Activated CD4-positive, alpha-beta memory T cell treated with anti-CD3 and anti-CD28 coated beads, Interleukin-2, amount 10 ng/mL, durations not matched to agents 7 days and 5 days (primary cell): ENCODE data around the gene DIP2B. TPM values are rescaled to one million over a fixed set of nuclear protein-coding genes. Genes with fewer than 3 reads are reported as not detected.

ENCODE experiments used
- CTCF ChIA-PET: fragments of 350-600 bp; sonication (Branson Sonifier 250); formaldehyde crosslinking; loops from one replicate; lab custom pipeline; 2021; ENCODE audit warnings: antibody characterized with exemption, inconsistent platforms; lab: Charles Lee
- POLR2A ChIA-PET: fragments of 350-600 bp; sonication (Branson Sonifier 250); formaldehyde crosslinking; loops from one replicate; lab custom pipeline; 2021; ENCODE audit warnings: antibody characterized with exemption; lab: Charles Lee
- DNase-seq: peaks from one replicate; pipeline ENCODE4 v3.0.0-alpha.2; 2020
- H3K27ac Mint-ChIP-seq: one replicate; pipeline ENCODE4 v1.8.0; 2021; ENCODE audit warnings: mild to moderate bottlenecking, mixed read lengths
- H3K27me3 Mint-ChIP-seq: one replicate; pipeline ENCODE4 v1.8.0; 2021; ENCODE audit warnings: mixed read lengths
- H3K36me3 Mint-ChIP-seq: one replicate; pipeline ENCODE4 v1.8.0; 2021; ENCODE audit warnings: low read depth, mixed read lengths
- H3K4me1 Mint-ChIP-seq: one replicate; pipeline ENCODE4 v1.8.0; 2021; ENCODE audit warnings: mixed read lengths
- H3K4me3 Mint-ChIP-seq: one replicate; pipeline ENCODE4 v1.8.0; 2021; ENCODE audit warnings: mild to moderate bottlenecking, mixed read lengths
- H3K9me3 Mint-ChIP-seq: one replicate; pipeline ENCODE4 v1.8.0; 2021; ENCODE audit warnings: mixed read lengths
- total RNA-seq, 2 experiments: library from RNA; stranded (reverse); gene quantifications; one replicate each; pipeline ENCODE4 v1.2.3, GENCODE V29; 2021

Gene DIP2B
- total RNA-seq, 2 experiments from 2014 or later = 20.3 to 22.9 TPM

DNA sequence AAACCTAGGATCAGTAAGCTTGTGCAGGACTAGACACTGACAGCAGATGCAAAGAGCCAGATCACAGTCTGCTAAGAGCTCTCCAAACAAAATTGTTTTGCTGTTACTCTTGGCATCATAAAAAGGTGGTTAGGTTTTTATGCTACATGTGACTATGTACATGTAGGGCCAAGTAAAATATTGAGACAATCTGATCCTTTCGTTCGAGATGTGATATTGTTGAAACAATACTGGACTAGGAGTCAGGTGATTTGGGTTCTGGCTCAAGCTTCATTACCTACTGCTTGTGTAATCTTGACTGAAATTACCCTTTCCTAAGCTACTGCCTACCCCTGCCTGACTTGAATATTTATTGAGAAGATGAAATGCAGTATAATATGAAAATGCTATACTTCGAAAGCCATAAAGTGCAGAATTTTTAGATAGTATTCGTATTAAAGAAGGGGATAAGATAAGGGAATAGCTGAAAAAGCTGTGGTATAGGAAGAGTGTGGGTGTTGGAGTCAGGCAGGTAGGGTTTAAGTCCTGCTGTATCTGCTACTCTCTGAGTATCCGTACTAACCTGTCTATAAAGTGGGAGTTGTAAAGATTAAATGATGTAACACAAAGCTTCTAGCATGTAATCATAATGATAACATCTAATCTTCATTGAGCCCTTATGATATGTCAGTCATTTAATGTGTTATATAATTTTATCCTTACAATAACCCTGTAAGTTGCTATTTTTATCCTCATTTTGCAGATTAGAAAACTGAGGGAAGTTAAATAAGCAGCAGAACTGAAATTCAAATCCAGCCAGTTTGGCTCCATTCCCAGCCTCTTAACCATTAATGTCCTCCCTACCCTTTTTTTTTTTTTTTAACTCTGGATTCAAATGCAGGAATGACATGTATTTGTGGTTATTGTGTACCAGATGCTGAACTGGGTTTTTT lies 220.5 kb downstream of the DIP2B start:
- Mint-ChIP-seq H3K9me3 (no peaks in the 10 kb centered on the region), H3K4me1 (no peaks in the 10 kb centered on the region), H3K36me3 (peaks cover 43% of the 10 kb centered on the region), H3K4me3 (no peak overlapping the region), H3K27ac (no peak overlapping the region), H3K27me3 (no peaks in the 10 kb centered on the region)
- ChIA-PET POLR2A (no interaction called here), CTCF (no interaction called here)
- DNase-seq = no peak

DNA sequence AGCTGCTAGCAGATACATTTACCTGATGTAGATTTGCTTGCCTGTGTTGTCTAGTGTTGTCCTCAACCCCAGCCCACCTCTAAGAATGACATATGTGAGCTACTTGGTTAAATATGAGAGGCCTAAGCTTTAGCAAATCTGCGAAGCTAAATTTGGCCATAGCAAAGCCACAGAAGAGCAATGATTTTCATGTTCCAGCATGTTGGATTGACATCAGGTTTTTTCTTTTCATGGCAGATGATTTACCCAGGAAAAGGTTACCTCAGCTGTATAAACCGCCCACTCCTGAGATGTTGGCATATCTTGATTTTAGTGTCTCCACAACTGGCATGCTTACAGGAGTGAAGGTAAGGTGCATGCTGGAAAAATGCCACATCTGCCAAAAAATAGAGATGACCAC lies 222.7 kb downstream of the DIP2B start:
- Mint-ChIP-seq H3K9me3 (no peaks in the 10 kb centered on the region), H3K36me3 (peaks cover 47% of the 10 kb centered on the region), H3K27me3 (no peaks in the 10 kb centered on the region), H3K4me3 (no peak overlapping the region), H3K4me1 (no peaks in the 10 kb centered on the region), H3K27ac (no peak overlapping the region)
- ChIA-PET POLR2A (no interaction called here), CTCF (interaction anchor here (1.6 kb wide), 1 partner anchor 223 kb away, joined by 5 read pairs; the partner anchor contains the start of gene DIP2B)
- no peak for DNase-seq

DNA sequence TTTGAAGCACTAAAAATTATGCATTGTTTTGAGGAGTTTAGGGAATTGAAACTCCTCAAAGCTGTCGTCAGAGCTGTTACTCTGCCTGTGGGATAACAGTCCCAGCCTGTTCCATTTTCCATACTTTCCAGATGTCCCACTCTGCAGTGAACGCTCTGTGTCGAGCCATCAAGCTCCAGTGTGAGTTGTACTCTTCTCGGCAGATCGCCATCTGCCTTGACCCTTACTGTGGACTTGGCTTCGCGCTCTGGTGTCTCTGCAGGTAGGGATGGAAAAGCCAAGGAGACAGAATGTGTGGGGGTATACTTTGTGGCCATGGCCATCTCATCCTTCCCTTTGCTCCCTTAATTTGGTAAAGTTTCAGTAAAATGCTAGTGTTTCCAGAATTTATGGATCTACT lies 223.6 kb downstream of the DIP2B start:
- no peak overlapping the region for H3K4me3 Mint-ChIP-seq
- DNase-seq = no peak
- ChIA-PET POLR2A (no interaction called here), CTCF (no interaction called here)
- H3K4me1 Mint-ChIP-seq = no peaks in the 10 kb centered on the region
- H3K27ac Mint-ChIP-seq = no peak overlapping the region
- H3K27me3 Mint-ChIP-seq = no peaks in the 10 kb centered on the region
- H3K36me3 Mint-ChIP-seq = peaks cover 42% of the 10 kb centered on the region
- no peaks in the 10 kb centered on the region for H3K9me3 Mint-ChIP-seq

DNA sequence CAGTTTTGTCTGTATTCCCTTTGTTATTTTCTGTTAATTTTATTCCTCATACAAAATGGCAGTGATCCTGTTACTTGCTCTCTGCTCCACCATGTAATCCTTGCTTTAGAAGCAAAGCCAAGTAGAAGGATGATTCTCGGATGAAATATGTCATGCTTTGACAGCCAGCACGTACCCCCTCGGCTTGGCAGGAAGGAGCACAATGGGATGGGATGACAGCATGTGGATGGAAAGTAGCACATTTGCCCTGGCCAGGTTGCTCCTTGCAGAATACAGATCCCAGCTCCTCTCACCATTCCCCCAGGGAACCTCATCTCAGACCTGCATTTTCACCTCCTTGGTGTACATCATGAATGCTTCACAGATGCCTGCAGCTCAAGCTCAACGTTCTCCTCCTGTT lies 224.1 kb downstream of the DIP2B start:
- H3K36me3 Mint-ChIP-seq = peaks cover 44% of the 10 kb centered on the region
- no peak overlapping the region for H3K27ac Mint-ChIP-seq
- H3K4me1 Mint-ChIP-seq = no peaks in the 10 kb centered on the region
- ChIA-PET CTCF (no interaction called here), POLR2A (no interaction called here)
- no peak for DNase-seq
- H3K9me3 Mint-ChIP-seq = no peaks in the 10 kb centered on the region
- no peak overlapping the region for H3K4me3 Mint-ChIP-seq
- no peaks in the 10 kb centered on the region for H3K27me3 Mint-ChIP-seq

DNA sequence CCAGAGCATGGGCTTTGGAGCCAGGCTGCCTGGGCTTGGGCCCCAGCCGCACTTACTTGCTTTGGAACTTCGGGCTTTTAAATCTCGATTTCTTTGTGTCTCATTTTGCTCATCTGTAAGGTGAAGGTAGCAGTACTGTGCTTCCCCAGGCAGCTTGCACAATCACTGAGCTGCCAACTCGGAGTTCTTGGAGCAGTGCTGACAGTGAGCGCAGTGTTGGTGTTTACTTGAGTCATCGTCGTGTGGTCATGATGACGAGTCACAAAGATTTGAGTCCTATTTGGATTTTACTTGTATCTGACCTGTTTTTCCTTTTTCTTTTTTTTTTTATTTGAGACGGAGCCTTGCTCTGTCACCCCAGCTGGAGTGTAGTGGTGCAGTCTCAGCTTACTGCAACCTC lies 227.8 kb downstream of the DIP2B start:
- no peaks in the 10 kb centered on the region for H3K9me3 Mint-ChIP-seq
- DNase-seq = no peak
- ChIA-PET POLR2A (no interaction called here), CTCF (no interaction called here)
- H3K4me1 Mint-ChIP-seq = no peaks in the 10 kb centered on the region
- H3K4me3 Mint-ChIP-seq = no peak overlapping the region
- H3K27ac Mint-ChIP-seq = no peak overlapping the region
- peaks cover 45% of the 10 kb centered on the region for H3K36me3 Mint-ChIP-seq
- H3K27me3 Mint-ChIP-seq = no peaks in the 10 kb centered on the region

DNA sequence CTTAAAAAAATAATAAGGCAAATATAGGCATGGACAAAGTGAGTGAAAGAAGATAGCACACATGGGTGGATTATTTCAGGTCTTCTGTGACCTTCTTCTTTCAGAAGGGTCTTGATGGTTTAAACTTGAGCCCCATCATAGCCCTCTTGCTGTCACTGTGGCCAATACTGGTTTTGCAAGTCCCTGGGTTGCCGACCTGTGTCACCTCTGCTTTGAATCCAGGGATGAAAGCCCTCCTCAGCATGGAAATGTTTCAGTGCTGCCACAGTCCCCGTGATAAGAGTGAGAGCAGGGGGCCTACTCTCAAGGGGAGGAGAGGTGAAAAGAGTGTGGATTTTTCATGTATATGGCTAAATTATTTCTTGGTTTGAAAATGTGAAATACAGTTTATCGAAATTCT lies 228.9 kb downstream of the DIP2B start:
- no peaks in the 10 kb centered on the region for H3K9me3 Mint-ChIP-seq
- peaks cover 41% of the 10 kb centered on the region for H3K36me3 Mint-ChIP-seq
- H3K4me1 Mint-ChIP-seq = no peaks in the 10 kb centered on the region
- no peak overlapping the region for H3K4me3 Mint-ChIP-seq
- no peak overlapping the region for H3K27ac Mint-ChIP-seq
- ChIA-PET CTCF (no interaction called here), POLR2A (no interaction called here)
- DNase-seq = no peak
- H3K27me3 Mint-ChIP-seq = no peaks in the 10 kb centered on the region

DNA sequence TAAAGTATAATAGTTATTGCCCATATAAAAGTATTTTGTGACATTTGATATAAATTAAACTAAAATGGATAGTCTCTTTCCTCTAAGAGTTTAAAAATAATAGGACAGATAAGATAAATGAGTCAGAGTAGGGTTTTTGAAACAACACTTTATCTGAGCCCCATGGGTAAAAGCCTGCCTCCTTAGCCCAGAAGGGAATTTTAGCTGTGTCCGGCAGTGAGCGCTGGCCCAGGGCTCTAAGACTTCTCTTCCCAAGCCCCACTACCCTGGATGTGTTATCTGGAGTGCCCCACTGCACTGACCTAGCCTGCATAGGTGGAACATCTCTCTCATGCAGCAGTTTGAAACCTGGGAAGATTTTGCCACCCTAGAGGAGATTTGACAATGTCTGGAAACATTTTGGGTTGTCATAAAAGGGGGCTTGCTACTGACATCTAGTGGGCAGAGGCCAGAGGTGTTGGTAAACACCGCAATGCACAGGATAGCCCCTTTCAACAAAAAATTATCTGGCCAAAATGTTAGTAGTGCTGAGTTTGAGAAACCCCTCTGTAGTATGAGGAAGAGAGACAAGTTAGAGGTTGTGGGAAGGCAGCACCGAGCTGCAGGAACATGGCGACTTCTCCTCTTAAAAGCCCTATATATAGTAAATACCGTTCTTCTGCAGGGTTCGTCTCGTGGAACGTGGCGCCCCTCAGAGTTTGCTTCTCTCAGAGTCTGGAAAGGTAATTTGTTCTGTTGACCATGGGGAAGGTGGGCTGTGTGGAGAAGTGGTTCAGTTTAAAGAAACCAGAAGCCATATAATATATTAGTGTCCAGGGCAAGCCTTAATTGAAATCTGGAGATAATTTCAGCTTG lies 229.9 kb downstream of the DIP2B start:
- no peak overlapping the region for H3K4me3 Mint-ChIP-seq
- POLR2A ChIA-PET = no interaction called here
- DNase-seq = no peak
- H3K9me3 Mint-ChIP-seq = no peaks in the 10 kb centered on the region
- no peaks in the 10 kb centered on the region for H3K4me1 Mint-ChIP-seq
- no peaks in the 10 kb centered on the region for H3K27me3 Mint-ChIP-seq
- H3K36me3 Mint-ChIP-seq = peaks cover 42% of the 10 kb centered on the region
- CTCF ChIA-PET = interaction anchor here (0.9 to 1.6 kb wide), 4 partner anchors 17 to 230 kb away, joined by 3 to 4 read pairs (median 3); partner anchors contain the start of gene DIP2B
- H3K27ac Mint-ChIP-seq = no peak overlapping the region

DNA sequence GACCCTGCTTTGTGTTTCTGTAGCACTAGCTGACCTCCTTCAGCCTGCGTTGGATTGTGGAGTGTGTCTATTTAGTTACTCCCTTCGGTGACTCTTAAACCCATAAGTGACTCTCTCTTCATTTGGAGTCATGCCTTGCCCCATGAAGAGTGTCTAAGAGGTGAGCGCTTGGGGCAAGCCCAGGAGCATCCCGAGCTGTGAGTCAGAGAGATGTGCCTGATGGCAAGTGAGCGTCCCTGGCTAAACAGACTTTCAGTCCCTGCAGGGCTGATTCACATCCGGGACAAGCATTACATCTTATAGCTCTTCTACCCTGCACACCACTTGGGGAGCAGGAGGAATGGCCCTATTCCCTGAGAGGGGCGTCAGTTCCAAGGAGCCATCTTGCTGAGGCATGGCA lies 234.8 kb downstream of the DIP2B start:
- Mint-ChIP-seq H3K27ac (no peak overlapping the region), H3K4me1 (peaks cover 4% of the 10 kb centered on the region), H3K4me3 (no peak overlapping the region), H3K9me3 (no peaks in the 10 kb centered on the region), H3K27me3 (no peaks in the 10 kb centered on the region), H3K36me3 (peaks cover 51% of the 10 kb centered on the region)
- ChIA-PET POLR2A (no interaction called here), CTCF (no interaction called here)
- no peak for DNase-seq

DNA sequence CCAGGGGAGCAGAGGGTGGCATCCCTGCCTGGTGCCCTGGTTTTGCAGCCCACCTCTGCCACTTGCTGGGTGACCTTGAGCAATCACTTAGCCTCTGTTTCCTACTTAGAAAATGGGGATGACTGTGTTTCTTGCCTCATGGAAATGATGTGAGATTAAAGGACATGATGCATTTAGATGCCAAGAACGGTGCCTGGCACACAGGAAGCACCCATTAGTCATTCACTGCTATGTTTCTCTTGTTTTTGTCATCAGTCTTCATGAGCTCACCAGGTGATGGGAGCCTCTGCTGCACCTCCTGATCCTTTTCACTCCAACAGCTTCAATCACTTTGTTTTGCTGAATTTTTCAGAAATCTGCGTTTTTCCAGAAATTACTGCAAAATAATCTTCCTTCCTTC lies 235.5 kb downstream of the DIP2B start:
- Mint-ChIP-seq H3K27me3 (no peaks in the 10 kb centered on the region), H3K4me1 (peaks cover 4% of the 10 kb centered on the region), H3K9me3 (no peaks in the 10 kb centered on the region), H3K36me3 (peaks cover 45% of the 10 kb centered on the region), H3K4me3 (no peak overlapping the region), H3K27ac (no peak overlapping the region)
- CTCF ChIA-PET = interaction anchor here (1.6 kb wide), 1 partner anchor 236 kb away, joined by 4 read pairs; the partner anchor contains the start of gene DIP2B
- POLR2A ChIA-PET = interaction anchor here (1.3 kb wide), 1 partner anchor 9 kb away, joined by 3 read pairs; no protein-coding TSS in a partner anchor
- no peak for DNase-seq

DNA sequence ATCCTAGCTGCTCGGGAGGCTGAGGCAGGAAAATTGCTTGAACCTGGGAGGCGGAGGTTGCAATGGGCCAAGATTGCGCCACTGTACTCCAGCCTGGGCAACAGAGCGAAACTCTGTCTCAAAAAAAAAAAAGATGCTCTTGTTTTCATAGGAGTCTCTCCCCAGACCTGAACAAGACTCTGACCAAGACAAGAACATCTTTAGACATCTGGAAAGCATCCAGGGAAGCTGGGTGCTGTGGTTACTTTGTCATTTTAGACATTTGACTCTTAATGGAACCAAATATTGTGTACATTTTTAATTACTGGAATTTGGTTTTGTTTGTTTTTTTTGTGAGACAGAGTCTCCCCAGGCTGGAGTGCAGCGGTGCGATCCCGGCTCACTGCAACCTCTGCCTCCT lies 238.0 kb downstream of the DIP2B start:
- H3K9me3 Mint-ChIP-seq = no peaks in the 10 kb centered on the region
- no peaks in the 10 kb centered on the region for H3K27me3 Mint-ChIP-seq
- ChIA-PET POLR2A (no interaction called here), CTCF (no interaction called here)
- H3K4me3 Mint-ChIP-seq = no peak overlapping the region
- DNase-seq = no peak
- peaks cover 4% of the 10 kb centered on the region for H3K4me1 Mint-ChIP-seq
- H3K36me3 Mint-ChIP-seq = peaks cover 48% of the 10 kb centered on the region
- H3K27ac Mint-ChIP-seq = no peak overlapping the region

DNA sequence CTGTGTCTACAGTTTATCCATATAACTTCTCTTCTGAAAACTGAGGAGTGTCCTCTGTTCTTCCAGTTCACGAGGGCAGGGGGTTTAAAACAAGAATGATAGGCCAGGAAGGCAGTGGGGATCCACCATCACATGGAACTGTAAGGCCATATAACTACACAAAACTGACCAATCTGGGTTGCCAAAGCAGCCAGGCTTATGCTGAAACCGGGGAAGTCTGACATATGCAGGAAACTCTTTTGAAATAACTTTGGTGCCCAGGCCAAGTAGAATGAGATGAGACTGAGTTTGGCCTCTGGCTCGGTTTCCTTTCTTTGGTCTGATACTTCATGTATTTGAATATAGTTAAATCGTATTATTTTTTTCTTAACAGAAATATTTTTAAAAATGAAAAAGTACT lies 241.1 kb downstream of the DIP2B start:
- POLR2A ChIA-PET = interaction anchor here (1.3 kb wide), 1 partner anchor 18 kb away, joined by 3 read pairs; the partner anchor contains the start of gene ATF1

DNA sequence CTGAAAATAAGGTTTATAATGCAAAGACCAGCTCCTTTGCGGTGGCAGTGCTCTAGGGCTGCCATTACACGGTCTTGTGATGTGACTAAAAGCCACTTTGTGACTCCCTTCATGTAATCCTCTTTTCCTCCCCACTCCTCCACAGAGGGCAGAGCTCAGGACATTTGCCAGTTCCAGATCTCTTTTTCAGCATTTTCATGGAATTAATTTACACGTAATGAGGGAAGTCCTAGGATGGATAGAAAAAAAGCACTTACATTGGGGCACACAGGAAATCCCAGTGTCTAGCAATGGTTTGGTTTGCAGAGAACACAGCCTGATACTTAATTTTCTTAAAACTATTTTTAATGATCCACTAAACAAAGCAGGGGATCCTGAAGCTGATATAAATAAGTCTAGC lies 241.6 kb downstream of the DIP2B start:
- H3K9me3 Mint-ChIP-seq = no peaks in the 10 kb centered on the region
- ChIA-PET POLR2A (no interaction called here), CTCF (no interaction called here)
- no peak overlapping the region for H3K27ac Mint-ChIP-seq
- no peak for DNase-seq
- no peaks in the 10 kb centered on the region for H3K4me1 Mint-ChIP-seq
- H3K27me3 Mint-ChIP-seq = no peaks in the 10 kb centered on the region
- no peak overlapping the region for H3K4me3 Mint-ChIP-seq
- H3K36me3 Mint-ChIP-seq = peaks cover 31% of the 10 kb centered on the region

More for the DNA sequence above, 241.1 kb downstream of the DIP2B start:
- no peaks in the 10 kb centered on the region for H3K4me1 Mint-ChIP-seq
- no peak overlapping the region for H3K27ac Mint-ChIP-seq
- no peaks in the 10 kb centered on the region for H3K9me3 Mint-ChIP-seq
- H3K36me3 Mint-ChIP-seq = peaks cover 37% of the 10 kb centered on the region
- no peak overlapping the region for H3K4me3 Mint-ChIP-seq
- DNase-seq = no peak
- CTCF ChIA-PET = no interaction called here
- H3K27me3 Mint-ChIP-seq = no peaks in the 10 kb centered on the region

DNA sequence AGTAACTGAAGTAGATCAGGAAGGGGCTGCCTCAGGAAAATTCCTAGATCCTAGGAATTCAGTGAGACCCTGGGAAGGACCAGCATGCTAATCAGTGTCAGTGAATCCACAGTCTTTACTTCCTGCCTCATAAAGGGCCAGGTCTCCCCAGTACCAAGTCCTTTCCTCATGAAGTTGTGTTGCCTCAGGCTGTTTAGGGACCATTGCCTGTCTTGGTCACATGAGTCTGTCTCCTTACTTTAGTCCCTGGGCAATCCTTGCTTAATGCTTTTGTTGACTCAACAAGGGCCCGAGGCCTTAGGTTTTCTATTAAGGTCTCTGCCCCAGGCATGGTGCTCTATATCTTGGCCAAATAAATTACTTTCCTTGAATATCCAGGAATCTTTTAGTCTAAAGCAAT lies 243.0 kb downstream of the DIP2B start:
- peaks cover 24% of the 10 kb centered on the region for H3K36me3 Mint-ChIP-seq
- no peak overlapping the region for H3K27ac Mint-ChIP-seq
- H3K27me3 Mint-ChIP-seq = no peaks in the 10 kb centered on the region
- ChIA-PET POLR2A (no interaction called here), CTCF (no interaction called here)
- no peaks in the 10 kb centered on the region for H3K4me1 Mint-ChIP-seq
- H3K4me3 Mint-ChIP-seq = no peak overlapping the region
- H3K9me3 Mint-ChIP-seq = no peaks in the 10 kb centered on the region
- no peak for DNase-seq
